Activated T-cell treated with anti-CD3 and anti-CD28 coated beads, Interleukin-2, amount 50 U/mL, for 24 hours (primary cell): ENCODE measurements around the gene THSD4.

Experiments
- DNase-seq: peaks from one replicate; pipeline ENCODE4 v3.0.0-alpha.2; 2020
- H3K27ac Mint-ChIP-seq: 2 replicates; pipeline ENCODE4 v1.8.0; 2020; ENCODE audit warnings: mild to moderate bottlenecking, mixed read lengths
- H3K27me3 Mint-ChIP-seq: 2 replicates; pipeline ENCODE4 v1.8.0; 2020; ENCODE audit warnings: mixed read lengths
- H3K36me3 Mint-ChIP-seq: 2 replicates; pipeline ENCODE4 v1.8.0; 2020; ENCODE audit warnings: low read depth, mixed read lengths
- H3K4me1 Mint-ChIP-seq: 2 replicates; pipeline ENCODE4 v1.8.0; 2020; ENCODE audit warnings: low read depth, mixed read lengths
- H3K4me3 Mint-ChIP-seq: 2 replicates; pipeline ENCODE4 v1.8.0; 2020; ENCODE audit warnings: mild to moderate bottlenecking, moderate library complexity, mixed read lengths
- H3K9me3 Mint-ChIP-seq: 2 replicates; pipeline ENCODE4 v1.8.0; 2020; ENCODE audit warnings: mixed read lengths

Gene THSD4

DNA sequence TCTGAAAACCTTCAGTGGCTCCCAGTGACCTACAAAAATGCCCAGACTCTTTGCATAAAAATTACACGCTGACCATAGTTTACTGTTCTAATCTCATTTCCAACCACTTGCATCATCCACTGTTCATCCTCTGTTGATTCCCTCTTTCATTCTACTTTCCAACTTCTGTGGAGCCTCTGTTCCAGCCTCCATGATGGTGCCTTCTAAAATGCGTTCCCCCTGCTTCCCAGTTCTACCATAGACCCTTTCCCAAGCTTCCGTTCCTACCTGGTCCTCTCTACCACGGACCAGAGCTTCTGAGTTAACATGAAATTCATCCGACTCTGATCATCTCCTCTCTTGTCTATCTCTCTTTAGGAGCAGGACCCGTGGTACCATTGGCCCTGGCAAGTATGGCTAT is 127.0 kb downstream of the THSD4 start:
- no peaks in the 10 kb centered on the region for H3K9me3 Mint-ChIP-seq
- H3K27ac Mint-ChIP-seq: no peak overlapping the region
- no peaks in the 10 kb centered on the region for H3K4me1 Mint-ChIP-seq
- H3K4me3 Mint-ChIP-seq: no peak overlapping the region
- H3K27me3 Mint-ChIP-seq: peaks cover 7% of the 10 kb centered on the region
- H3K36me3 Mint-ChIP-seq: no peaks in the 10 kb centered on the region
- DNase-seq: no peak

DNA sequence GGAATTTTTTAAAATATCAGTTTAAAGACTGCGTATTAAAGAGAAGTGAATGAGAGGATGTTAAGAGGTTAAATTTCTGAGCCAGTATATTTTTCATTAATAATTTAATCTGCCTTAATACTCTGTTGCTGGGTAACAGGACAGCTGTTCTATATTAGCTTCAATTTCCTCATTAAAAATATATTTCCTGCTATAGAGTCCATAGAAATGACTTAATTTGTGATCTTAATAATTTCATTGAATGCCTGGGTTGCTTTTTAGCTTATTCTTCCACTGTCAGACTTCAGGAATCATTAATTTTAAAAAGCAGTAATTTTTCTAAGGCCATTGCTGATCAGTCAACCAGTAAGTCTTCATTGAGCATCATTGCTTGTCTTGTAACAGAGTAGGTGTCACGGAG is 129.0 kb downstream of the THSD4 start:
- Mint-ChIP-seq H3K27me3 (peaks cover 4% of the 10 kb centered on the region), H3K4me3 (no peak overlapping the region), H3K36me3 (no peaks in the 10 kb centered on the region), H3K9me3 (no peaks in the 10 kb centered on the region), H3K4me1 (no peaks in the 10 kb centered on the region), H3K27ac (no peak overlapping the region)
- DNase-seq: no peak

GRCh38 chr15:71245588-71245987 is 130.3 kb downstream of the THSD4 start:
- Mint-ChIP-seq H3K27ac (no peak overlapping the region), H3K36me3 (no peaks in the 10 kb centered on the region)

DNA sequence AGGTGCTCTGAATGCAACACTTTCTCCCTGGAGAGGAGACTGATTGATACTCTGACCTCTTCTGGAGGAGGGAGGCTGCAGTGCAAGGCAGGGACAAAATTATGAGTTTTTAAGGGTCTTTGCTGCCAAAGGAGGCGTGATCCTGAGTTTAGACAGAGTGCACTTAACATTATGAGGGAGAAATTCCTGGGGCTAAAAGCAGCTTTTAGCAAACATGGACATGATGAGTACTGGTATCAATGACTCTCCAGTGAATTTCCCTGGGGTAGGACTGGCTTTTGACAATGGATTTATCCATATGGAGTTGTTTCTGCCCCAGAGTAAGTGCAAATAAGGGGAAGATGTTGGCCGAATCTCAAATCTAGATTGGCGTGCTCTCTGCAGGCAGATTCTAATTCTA is 133.1 kb downstream of the THSD4 start:
- H3K27ac Mint-ChIP-seq: no peak overlapping the region
- no peak for DNase-seq
- H3K4me3 Mint-ChIP-seq: no peak overlapping the region
- peaks cover 4% of the 10 kb centered on the region for H3K27me3 Mint-ChIP-seq
- H3K36me3 Mint-ChIP-seq: no peaks in the 10 kb centered on the region
- no peaks in the 10 kb centered on the region for H3K4me1 Mint-ChIP-seq
- no peaks in the 10 kb centered on the region for H3K9me3 Mint-ChIP-seq

More at GRCh38 chr15:71245588-71245987, 130.3 kb downstream of the THSD4 start:
- no peak overlapping the region for H3K4me3 Mint-ChIP-seq
- peaks cover 4% of the 10 kb centered on the region for H3K27me3 Mint-ChIP-seq
- DNase-seq: no peak
- H3K4me1 Mint-ChIP-seq: no peaks in the 10 kb centered on the region
- H3K9me3 Mint-ChIP-seq: no peaks in the 10 kb centered on the region

DNA sequence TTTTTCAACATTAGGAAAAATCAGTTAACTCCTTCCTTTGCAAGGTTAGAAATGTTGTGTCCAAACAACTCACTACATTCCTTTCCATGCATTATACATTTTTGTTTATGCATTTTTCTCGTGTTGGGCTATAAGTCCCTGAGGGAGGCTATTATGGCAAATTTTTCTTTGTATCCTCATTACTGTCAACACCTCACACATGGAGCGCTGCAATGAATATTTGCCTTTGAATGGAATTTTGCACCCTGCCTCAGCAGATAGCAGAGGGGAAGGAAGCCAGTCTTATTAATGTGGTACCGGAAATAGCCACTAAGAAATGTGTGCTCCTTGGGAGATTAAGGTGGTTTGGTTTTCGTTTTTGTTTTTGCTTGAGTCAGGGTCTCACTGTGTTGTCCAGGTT is 134.7 kb downstream of the THSD4 start:
- Mint-ChIP-seq H3K27me3 (peaks cover 4% of the 10 kb centered on the region), H3K36me3 (no peaks in the 10 kb centered on the region), H3K4me1 (no peaks in the 10 kb centered on the region), H3K27ac (no peak overlapping the region), H3K4me3 (no peak overlapping the region), H3K9me3 (no peaks in the 10 kb centered on the region)
- DNase-seq: no peak

GRCh38 chr15:71250936-71251583 is 135.8 kb downstream of the THSD4 start:
- H3K27ac Mint-ChIP-seq: no peak overlapping the region
- H3K27me3 Mint-ChIP-seq: peaks cover 7% of the 10 kb centered on the region
- no peaks in the 10 kb centered on the region for H3K9me3 Mint-ChIP-seq
- no peaks in the 10 kb centered on the region for H3K4me1 Mint-ChIP-seq
- no peak overlapping the region for H3K4me3 Mint-ChIP-seq
- no peaks in the 10 kb centered on the region for H3K36me3 Mint-ChIP-seq
- no peak for DNase-seq

DNA sequence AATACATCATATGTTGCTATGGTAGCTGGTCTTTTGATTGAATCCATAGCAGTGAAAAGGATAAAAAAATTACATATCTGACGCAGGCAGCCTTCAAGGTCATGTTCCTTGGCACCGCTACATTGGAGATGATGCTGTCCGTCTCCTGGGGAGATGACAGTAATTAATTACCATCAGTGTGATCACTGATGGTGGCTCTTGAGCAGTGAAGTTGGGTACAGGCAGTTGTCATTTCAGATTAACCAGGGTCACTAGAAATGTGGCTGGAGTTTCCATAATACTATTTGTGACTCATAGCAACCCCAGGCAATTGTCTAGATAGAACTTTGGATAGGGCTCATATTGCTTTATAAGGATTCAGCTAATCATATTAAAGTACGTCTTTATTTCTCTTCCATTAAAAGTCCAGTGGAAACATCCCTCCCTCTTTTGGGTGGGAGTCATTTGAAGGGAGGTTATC is 136.3 kb downstream of the THSD4 start:
- H3K36me3 Mint-ChIP-seq: no peaks in the 10 kb centered on the region
- no peak overlapping the region for H3K27ac Mint-ChIP-seq
- DNase-seq: no peak
- H3K9me3 Mint-ChIP-seq: no peaks in the 10 kb centered on the region
- peaks cover 7% of the 10 kb centered on the region for H3K27me3 Mint-ChIP-seq
- no peak overlapping the region for H3K4me3 Mint-ChIP-seq
- H3K4me1 Mint-ChIP-seq: no peaks in the 10 kb centered on the region

- H3K9me3 Mint-ChIP-seq: no peaks in the 10 kb centered on the region
- H3K4me3 Mint-ChIP-seq: no peak overlapping the region
- no peak overlapping the region for H3K27ac Mint-ChIP-seq
- peaks cover 7% of the 10 kb centered on the region for H3K27me3 Mint-ChIP-seq
- H3K36me3 Mint-ChIP-seq: no peaks in the 10 kb centered on the region
- H3K4me1 Mint-ChIP-seq: no peaks in the 10 kb centered on the region
- DNase-seq: no peak
These were observed 136.9 kb downstream of the THSD4 start for GRCh38 chr15:71252044-71252739.

- no peak overlapping the region for H3K4me3 Mint-ChIP-seq
- H3K9me3 Mint-ChIP-seq: no peaks in the 10 kb centered on the region
- H3K27me3 Mint-ChIP-seq: peaks cover 7% of the 10 kb centered on the region
- no peak overlapping the region for H3K27ac Mint-ChIP-seq
- no peaks in the 10 kb centered on the region for H3K4me1 Mint-ChIP-seq
- no peaks in the 10 kb centered on the region for H3K36me3 Mint-ChIP-seq
- no peak for DNase-seq
These were observed 137.4 kb downstream of the THSD4 start for GRCh38 chr15:71252740-71253047.

DNA sequence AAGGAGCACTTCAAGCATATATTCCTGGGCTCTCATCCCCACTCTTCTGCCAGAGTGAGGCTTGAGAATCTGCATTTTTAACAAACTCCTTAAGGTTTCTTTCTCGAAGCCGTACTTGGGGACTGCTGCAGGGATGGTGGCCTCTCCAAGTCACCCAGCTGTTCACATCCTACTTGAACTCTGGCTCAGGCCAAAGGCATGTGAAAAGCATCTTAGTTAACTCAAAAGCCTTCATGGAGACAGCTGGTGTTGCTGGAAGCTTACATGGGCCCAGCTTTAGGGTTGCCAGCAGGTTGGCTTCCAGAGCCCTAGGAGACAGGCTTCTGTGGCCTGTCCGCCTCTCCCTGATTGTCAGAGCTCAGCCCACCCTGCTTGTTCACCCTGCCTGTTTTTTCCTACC is 139.2 kb downstream of the THSD4 start:
- Mint-ChIP-seq H3K4me1 (no peaks in the 10 kb centered on the region), H3K4me3 (no peak overlapping the region), H3K36me3 (no peaks in the 10 kb centered on the region), H3K27ac (no peak overlapping the region), H3K9me3 (no peaks in the 10 kb centered on the region), H3K27me3 (peaks cover 7% of the 10 kb centered on the region)
- no peak for DNase-seq

DNA sequence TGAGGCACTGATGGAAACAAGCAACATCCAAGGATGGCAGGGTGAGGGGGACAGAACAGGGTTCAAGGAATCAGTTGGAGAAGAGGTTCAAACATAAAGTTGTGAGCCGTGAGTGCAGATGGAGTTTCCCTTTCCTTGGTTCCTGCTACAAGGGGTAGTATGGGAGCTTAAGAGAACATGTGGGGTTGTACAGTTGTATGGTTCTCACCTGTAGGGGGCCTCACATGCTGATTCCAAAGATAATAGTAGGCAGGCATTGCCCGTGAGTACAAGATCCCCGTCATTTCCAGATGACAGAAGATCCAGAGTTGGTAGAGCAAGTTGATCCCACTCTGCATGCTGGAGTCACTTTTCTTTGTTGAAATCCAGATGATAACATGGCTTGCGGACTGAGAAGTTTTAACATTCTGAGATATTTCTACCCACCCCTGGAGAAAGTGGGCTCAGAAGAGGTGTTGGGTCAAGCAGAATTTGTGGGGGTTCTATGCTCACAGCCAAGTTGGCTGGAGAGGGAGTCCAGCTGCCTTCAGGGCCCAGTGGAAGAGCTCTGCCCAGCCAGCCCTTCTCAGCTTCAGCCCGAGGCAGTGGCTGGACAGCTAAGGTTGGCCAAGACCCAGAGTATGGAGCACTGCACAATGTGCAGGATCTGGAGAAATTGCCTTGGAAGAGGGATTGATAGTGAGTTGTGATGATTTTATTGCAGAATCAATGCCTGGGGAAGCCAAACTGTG is 141.8 kb downstream of the THSD4 start:
- no peak overlapping the region for H3K27ac Mint-ChIP-seq

GRCh38 chr15:71259866-71260265 is 144.6 kb downstream of the THSD4 start:
- DNase-seq: no peak
- peaks cover 37% of the 10 kb centered on the region for H3K27me3 Mint-ChIP-seq
- no peaks in the 10 kb centered on the region for H3K36me3 Mint-ChIP-seq
- no peak overlapping the region for H3K27ac Mint-ChIP-seq
- no peaks in the 10 kb centered on the region for H3K4me1 Mint-ChIP-seq
- H3K9me3 Mint-ChIP-seq: peaks cover 7% of the 10 kb centered on the region
- H3K4me3 Mint-ChIP-seq: no peak overlapping the region

More for the DNA sequence above, 141.8 kb downstream of the THSD4 start:
- no peaks in the 10 kb centered on the region for H3K36me3 Mint-ChIP-seq
- DNase-seq: no peak
- peaks cover 11% of the 10 kb centered on the region for H3K27me3 Mint-ChIP-seq
- H3K4me3 Mint-ChIP-seq: no peak overlapping the region
- no peaks in the 10 kb centered on the region for H3K4me1 Mint-ChIP-seq
- H3K9me3 Mint-ChIP-seq: no peaks in the 10 kb centered on the region

- Mint-ChIP-seq H3K4me1 (no peaks in the 10 kb centered on the region), H3K27me3 (peaks cover 40% of the 10 kb centered on the region), H3K27ac (no peak overlapping the region), H3K9me3 (peaks cover 7% of the 10 kb centered on the region), H3K36me3 (no peaks in the 10 kb centered on the region), H3K4me3 (no peak overlapping the region)
- no peak for DNase-seq
These were observed 146.1 kb downstream of the THSD4 start for GRCh38 chr15:71261418-71261817.

DNA sequence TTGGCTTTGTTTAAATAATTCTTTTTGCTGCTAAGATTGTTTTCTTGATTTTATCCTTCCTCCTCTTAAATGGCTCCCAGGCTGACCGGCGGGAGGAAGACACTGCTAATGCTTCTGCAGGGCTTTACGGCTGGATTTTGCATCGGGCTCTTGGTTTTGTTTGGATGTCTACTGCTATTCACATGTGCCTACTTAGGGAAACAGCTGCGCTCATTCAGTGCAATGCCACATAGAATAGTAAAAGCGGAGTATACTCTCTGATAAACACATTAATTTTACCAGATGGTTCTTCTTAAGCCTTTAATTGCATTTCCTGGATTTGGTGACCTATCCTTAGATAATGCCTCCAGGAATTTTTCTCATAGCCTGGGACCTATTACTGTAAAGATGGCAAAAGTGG is 146.6 kb downstream of the THSD4 start:
- Mint-ChIP-seq H3K27me3 (peaks cover 43% of the 10 kb centered on the region), H3K9me3 (peaks cover 7% of the 10 kb centered on the region), H3K4me3 (no peak overlapping the region), H3K4me1 (no peaks in the 10 kb centered on the region), H3K27ac (no peak overlapping the region), H3K36me3 (no peaks in the 10 kb centered on the region)
- no peak for DNase-seq

- H3K36me3 Mint-ChIP-seq: no peaks in the 10 kb centered on the region
- peaks cover 43% of the 10 kb centered on the region for H3K27me3 Mint-ChIP-seq
- DNase-seq: no peak
- H3K4me3 Mint-ChIP-seq: no peak overlapping the region
- H3K4me1 Mint-ChIP-seq: no peaks in the 10 kb centered on the region
- no peak overlapping the region for H3K27ac Mint-ChIP-seq
- peaks cover 7% of the 10 kb centered on the region for H3K9me3 Mint-ChIP-seq
These were observed 147.3 kb downstream of the THSD4 start for GRCh38 chr15:71262599-71262998.
